HG03521 (cell line): ENCODE data around the gene GIGYF2.

ENCODE experiments used
- ATAC-seq: cut with Tn5 transposase; IDR thresholded peaks from one replicate; pipeline ENCODE4 v1.9.1; 2021; ENCODE audit warnings: mild to moderate bottlenecking, moderate library complexity; ENCODE audit not compliant: unreplicated experiment

The GIGYF2 gene

GRCh38 chr2:232876161-232876977, 179.2 kb downstream of the GIGYF2 start:
- no peak for ATAC-seq

GRCh38 chr2:232876978-232877441, 179.9 kb downstream of the GIGYF2 start:
- no peak for ATAC-seq

- ATAC-seq, result no peak
Measured at GRCh38 chr2:232877940-232878511, 180.9 kb downstream of the GIGYF2 start.

GRCh38 chr2:232878855-232879617, 181.9 kb downstream of the GIGYF2 start:
- no peak for ATAC-seq

GRCh38 chr2:232879618-232880494, 182.7 kb downstream of the GIGYF2 start:
- ATAC-seq, result no peak

- no peak for ATAC-seq
Measured at GRCh38 chr2:232880764-232881351, 183.7 kb downstream of the GIGYF2 start.

GRCh38 chr2:232882085-232882484, 185.0 kb downstream of the GIGYF2 start:
- no peak for ATAC-seq

- ATAC-seq, result no peak
Measured at GRCh38 chr2:232882505-232883115, 185.5 kb downstream of the GIGYF2 start.

- no peak for ATAC-seq
Measured at GRCh38 chr2:232883116-232883721, 186.1 kb downstream of the GIGYF2 start.

- ATAC-seq, result no peak
Measured at GRCh38 chr2:232884001-232884421, 186.9 kb downstream of the GIGYF2 start.

- no peak for ATAC-seq
Measured at GRCh38 chr2:232884549-232885263, 187.6 kb downstream of the GIGYF2 start.

GRCh38 chr2:232885264-232885961, 188.3 kb downstream of the GIGYF2 start:
- no peak for ATAC-seq

GRCh38 chr2:232886176-232886575, 189.0 kb downstream of the GIGYF2 start:
- no peak for ATAC-seq

GRCh38 chr2:232886632-232887031, 189.5 kb downstream of the GIGYF2 start:
- ATAC-seq, result no peak

GRCh38 chr2:232887171-232887850, 190.2 kb downstream of the GIGYF2 start:
- ATAC-seq, result no peak

GRCh38 chr2:232888099-232888836, 191.1 kb downstream of the GIGYF2 start:
- ATAC-seq, result no peak
